NCI-H1092 (cell line): ENCODE measurements around the gene PLEKHA7.

Experiments used
- DNase-seq: peaks from one replicate; lab custom pipeline; 2025; lab: John Stamatoyannopoulos, UW

The PLEKHA7 gene

DNA sequence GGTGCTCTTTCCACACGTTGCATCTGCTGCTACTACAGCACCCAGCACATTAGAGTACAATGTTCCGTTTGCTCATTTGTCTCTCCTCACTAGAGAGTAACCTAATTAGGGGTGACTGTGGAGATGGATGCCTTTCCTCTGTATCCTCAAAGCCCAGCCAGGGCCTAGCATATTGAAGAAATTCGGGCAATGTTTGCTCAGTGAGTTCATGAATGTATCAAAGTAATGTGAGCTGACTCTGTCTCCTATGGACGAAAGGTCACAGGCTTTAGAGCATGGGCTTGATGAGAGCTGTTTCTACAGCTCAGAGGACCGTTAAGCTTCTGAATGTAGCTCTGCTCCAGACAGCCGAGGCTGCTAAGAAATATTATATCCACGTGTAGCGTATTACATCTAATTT is 208.3 kb downstream of the PLEKHA7 start:
- DNase-seq: peak; percentile 35

DNA sequence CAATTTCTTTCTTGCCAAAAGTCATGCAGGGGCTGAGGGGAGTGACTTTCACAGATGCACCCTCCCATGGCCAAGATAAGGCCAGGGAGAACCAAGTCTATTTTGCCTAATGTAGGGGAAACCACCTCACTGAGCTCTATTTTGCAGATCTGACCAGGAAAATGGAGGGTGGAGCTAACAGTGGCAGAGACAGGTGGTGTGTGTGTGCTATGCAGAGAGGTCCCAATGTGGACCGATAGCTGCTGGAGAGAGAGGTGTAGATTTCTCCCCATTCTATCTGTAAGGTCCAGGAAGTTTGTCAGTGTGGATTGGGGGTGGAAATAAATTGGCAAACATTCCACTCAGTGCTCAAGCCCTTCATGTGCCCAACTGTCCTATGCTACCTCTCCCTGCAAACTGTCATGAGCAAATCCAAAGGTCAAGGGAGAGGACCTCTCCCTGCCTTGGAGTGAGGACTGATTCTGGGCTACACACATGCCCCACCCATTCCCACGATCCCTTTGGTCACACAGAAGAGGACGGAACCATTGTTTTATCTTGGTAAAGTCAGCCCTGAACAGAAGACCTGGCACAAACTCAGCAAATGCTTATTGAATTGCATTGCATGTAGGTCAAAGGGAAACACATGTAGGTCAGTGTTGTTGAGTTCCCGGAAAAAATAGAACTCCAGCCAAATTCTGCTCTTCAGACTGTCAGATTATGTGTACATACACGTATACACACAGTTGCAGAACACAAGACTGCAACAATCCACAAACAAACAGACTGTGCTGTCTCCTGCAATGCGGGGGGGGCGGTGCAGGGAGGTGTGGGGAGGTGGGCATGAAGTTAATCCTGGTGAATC is 209.9 kb downstream of the PLEKHA7 start:
- DNase-seq: no peak

- DNase-seq: no peak
Observed at GRCh38 chr11:16801288-16801980, 212.8 kb downstream of the PLEKHA7 start.

GRCh38 chr11:16800382-16800781 is 213.8 kb downstream of the PLEKHA7 start:
- DNase-seq: no peak

DNA sequence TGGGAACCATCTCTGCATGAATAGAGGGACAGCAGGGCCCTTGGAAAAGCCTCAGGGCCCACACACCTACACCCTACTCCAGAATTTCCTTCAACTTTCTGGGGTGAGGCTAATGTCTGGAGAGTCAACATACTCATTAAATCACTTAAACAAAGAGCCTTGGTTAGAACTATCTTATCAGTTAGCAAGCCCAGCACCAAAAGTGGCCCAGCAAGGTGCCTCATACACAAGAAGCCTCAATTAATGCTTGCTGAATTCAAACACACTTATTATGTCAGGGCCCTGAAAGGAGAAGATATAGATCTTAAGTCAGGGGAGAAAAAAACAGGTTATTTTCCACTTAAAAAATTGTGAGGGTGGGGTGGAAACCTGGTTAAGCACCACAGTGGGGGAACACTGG is 214.3 kb downstream of the PLEKHA7 start:
- no peak for DNase-seq

DNA sequence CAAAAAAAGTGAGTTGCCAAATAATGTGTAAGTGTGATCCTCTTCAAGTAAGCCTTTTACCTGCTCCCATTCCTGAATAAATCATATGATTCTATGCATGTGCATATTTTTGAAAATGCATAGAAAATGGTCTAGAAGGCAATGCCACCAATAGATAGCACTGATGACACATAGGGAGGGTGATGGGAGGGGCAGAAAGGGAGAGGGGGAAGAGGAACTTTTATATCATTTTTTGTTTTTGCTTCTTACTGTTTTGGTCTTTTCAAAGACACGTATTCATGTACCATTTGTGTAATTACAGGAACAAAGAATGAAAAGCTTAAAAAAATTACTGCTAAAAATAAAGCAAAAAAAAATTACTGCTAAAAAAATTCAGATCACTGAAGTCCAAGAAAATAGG is 215.0 kb downstream of the PLEKHA7 start:
- no peak for DNase-seq

- DNase-seq: no peak
Observed at GRCh38 chr11:16797776-16798175, 216.4 kb downstream of the PLEKHA7 start.

DNA sequence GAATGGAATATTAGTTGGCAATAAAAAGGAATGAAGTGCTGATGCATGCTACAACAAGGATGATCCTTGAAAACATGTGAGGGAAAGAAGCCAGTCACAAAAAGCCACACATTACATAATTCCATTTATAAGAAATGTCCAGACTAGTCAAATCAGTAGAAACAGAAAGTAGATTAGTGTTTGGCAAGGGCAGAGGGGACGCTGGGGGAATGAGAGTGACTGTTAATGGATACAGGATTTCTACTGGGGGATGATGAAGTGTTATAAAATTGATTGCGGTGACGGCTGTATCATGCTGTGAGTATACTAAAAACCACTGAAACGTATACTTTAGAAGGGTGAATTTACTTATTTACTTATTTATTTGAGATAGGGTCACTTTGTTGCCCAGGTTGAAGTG is 217.9 kb downstream of the PLEKHA7 start:
- DNase-seq: no peak

- no peak for DNase-seq
Observed at GRCh38 chr11:16795146-16795545, 219.1 kb downstream of the PLEKHA7 start.

DNA sequence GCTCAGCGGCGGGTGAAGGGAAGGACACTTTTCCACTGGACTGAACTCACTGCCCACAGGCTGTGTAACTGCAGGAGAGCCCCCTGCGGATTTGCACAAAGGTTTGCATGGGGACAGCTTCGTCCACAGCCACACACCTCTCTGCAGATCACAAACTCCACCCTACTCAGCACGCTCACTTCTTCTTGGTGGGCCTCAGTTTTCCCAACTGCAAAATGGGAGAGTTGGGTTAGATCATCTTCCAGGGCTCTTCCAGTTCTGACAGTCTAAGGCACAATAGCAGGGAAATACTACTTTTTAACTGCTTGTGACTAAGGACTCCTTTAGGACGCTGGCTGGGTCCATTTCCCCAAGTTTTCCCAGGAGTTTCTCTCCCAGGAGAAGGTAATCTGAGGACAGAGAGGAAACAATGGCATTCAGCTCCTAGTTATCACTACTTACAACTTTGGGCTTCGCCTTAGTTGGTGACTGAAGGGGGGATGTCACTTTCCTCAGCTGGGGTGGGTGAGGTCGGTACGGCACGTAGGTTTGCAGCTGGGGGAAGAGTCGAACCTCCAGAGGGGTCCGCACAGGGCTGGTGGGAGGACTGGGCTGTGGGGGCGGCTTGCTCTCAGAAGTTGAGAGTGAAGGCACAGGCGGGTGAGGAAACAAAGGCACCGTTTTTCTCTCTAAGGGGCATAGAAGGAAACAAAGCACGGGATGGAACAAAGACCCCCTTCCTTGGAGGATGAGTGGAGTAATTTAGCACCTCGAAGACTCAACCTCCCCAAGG is 220.0 kb downstream of the PLEKHA7 start:
- no peak for DNase-seq

DNA sequence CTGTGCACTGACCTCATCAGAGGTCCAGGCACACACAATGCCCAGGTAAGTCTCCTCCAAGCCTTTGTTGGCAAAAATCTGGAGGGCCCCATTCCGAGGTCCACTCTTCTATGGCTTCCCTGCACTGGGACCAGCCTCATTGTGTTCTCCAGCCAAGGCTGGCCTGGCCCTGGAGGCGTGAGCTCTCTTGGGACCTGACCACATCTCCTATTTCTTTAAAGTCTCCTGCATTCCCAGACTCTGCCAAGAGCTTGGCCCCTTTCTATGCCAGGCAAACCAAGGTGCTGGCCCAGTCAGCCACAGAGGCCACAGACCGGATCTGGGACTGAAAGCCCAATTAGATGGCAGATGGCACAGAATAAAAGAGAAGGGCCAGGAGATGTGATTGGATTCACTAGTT is 220.7 kb downstream of the PLEKHA7 start:
- DNase-seq: no peak

GRCh38 chr11:16793009-16793408 is 221.2 kb downstream of the PLEKHA7 start:
- no peak for DNase-seq

GRCh38 chr11:16792426-16792825 is 221.8 kb downstream of the PLEKHA7 start:
- DNase-seq: no peak

DNA sequence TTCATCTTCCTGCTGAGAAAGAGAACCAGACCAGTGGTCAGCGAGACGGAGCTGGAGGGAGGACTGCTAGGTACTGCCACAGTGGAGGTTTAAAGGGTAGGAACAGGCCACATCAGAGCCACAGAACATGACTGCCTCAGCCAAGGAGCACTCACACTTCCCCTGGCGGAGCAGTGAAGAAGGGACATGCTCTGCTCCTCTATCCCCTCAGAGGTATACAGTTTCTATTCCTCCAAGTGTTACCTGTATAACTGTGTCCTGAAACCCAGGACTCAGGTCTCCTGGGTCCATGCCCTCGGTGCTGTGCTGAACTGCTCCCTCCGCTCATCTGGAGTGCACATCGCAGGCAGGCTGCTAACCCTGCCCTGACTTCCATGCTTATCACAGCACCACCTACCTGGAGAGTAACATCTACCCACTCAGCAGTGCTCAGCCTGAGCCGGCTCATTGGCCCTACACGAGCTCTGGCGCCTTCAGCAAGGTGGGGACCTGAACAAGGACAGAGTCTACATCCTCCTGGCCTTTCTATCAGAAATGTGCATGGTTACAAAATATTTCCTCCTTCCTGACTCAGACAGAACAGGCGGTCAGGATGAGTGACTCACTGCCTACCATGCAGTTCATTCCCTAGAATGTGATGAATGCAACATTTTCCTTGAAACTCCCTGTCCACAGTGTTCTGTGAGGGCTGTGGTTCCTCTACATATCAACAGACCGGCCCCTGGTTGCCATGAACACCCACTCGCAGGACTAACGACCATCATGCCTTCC is 222.8 kb downstream of the PLEKHA7 start:
- no peak for DNase-seq

- DNase-seq: no peak
Observed at GRCh38 chr11:16790486-16791190, 223.6 kb downstream of the PLEKHA7 start.

DNA sequence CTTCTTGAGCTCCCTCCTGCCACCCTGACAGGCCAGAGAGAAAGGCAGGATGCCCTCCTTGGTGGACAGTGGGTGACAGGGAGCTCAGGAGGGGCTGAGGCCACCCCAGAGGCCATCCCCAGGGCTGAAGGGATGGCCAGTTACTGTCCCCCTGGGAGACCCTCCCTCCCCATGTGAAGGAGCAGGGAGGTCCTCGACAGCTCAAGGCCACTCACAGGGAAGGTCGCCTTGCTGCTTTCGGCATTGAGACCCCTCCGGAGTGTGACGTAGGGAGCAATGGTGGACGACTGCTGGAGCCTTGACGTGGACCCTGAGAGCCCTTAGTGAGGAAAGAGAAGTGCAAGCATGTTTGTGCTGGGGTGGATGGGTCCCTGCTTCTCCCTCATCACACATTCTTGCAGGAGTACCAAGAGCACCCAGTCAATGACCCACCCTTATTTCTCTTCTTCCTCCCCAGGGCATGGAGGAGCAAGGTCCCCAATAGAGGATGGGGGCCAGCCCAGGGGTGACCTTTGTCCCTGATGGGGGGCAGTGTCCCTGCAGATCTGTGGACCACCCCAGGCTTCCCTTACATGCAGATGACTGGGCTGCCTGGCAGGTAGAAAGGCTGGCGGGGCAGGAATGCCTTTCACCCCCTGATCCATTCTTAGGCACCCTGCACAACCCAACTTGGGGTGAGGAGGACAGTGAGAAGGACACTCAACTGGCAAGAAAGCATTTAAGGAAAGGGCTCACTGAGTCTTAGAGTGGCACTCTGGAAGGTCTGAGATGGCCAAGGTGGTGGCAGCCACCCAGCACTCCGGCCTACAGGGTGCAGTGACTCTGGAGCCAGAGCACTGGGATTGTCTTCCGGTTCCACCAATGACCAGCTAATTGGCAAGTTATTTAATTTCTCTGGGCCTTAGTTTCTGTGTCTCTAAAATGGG is 224.4 kb downstream of the PLEKHA7 start:
- no peak for DNase-seq

DNA sequence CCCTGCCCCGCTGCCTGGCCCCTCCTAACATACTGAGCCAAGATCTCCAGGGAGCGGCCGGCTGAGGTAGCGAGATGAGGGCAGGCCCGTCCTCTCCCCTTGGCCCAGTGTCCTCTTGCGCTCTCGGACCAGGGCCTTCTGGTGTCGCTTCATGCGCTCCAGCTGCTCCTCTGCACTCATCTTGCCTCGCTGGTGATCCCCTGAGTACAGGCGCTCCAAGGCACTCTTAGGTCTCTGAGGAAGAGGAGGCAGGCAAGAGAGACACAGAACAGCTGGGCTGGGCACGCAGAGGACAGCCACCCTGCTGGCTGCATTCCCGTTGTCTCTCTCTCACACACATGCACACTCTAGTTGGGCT is 225.2 kb downstream of the PLEKHA7 start:
- DNase-seq: no peak

GRCh38 chr11:16788141-16789062 is 225.8 kb downstream of the PLEKHA7 start:
- peak; percentile 30 for DNase-seq

GRCh38 chr11:16787035-16787742 is 227.0 kb downstream of the PLEKHA7 start:
- DNase-seq: no peak
